A549 (cell line): Measurements from ENCODE around the gene LHX4.

ENCODE experiments used
- CEBPB ChIP-seq, 2 experiments: fragments of >200 bp in 1 of 2; sonication (Bioruptor Twin) in 1 of 2; formaldehyde crosslinking in 1 of 2; IDR thresholded peaks; 2 replicates each; pipeline ENCODE4 v1.6.1; 2012 to 2016
- CHD2 ChIP-seq: fragments of 150-350 bp; IDR thresholded peaks from 2 replicates; pipeline ENCODE4 v1.6.1; 2014; ENCODE audit warnings: low read length; ENCODE audit not compliant: partially characterized antibody
- CHD4 ChIP-seq: fragments of 200-600 bp; sonication (generic); IDR thresholded peaks from 2 replicates; pipeline ENCODE4 v1.6.1; 2016; ENCODE audit warnings: antibody characterized with exemption, mild to moderate bottlenecking, borderline replicate concordance
- E2F6 ChIP-seq: IDR thresholded peaks from 2 replicates; pipeline ENCODE4 v1.6.1; 2012; ENCODE audit warnings: low read depth, borderline replicate concordance
- EHMT2 ChIP-seq: fragments of 200-600 bp; sonication (generic); IDR thresholded peaks from 2 replicates; pipeline ENCODE4 v1.6.1; 2016; ENCODE audit warnings: antibody characterized with exemption, low read depth, mild to moderate bottlenecking, moderate library complexity
- EP300 ChIP-seq, 2 experiments: fragments of >200 bp; sonication (Bioruptor Twin); formaldehyde crosslinking; IDR thresholded peaks; 2 replicates in 1 of 2; 3 replicates in 1 of 2; pipeline ENCODE4 v1.6.1; 2016 to 2017
- MAFK ChIP-seq: fragments of 450-650 bp; IDR thresholded peaks from 2 replicates; pipeline ENCODE4 v1.6.1; 2014; ENCODE audit not compliant: partially characterized antibody
- MAZ ChIP-seq: fragments of 150-350 bp; IDR thresholded peaks from 2 replicates; pipeline ENCODE4 v1.6.1; 2014; ENCODE audit warnings: antibody characterized with exemption, low read depth, low read length, borderline replicate concordance
- MYC ChIP-seq: IDR thresholded peaks from 2 replicates; pipeline ENCODE4 v1.6.1; 2012; ENCODE audit warnings: mild to moderate bottlenecking, inconsistent platforms, low read length, improper control_type of control experiment, borderline replicate concordance
- POLR2A ChIP-seq: IDR thresholded peaks from 2 replicates; pipeline ENCODE4 v1.6.1; 2012; ENCODE audit warnings: mild to moderate bottlenecking, low read length
- POLR2AphosphoS2 ChIP-seq: conservative IDR thresholded peaks from 2 replicates; pipeline ENCODE4 v1.6.1; 2012; ENCODE audit warnings: low read length, improper control_type of control experiment, inconsistent platforms
- REST ChIP-seq: fragments of 200-600 bp; sonication (generic); IDR thresholded peaks from 2 replicates; pipeline ENCODE4 v1.6.1; 2016; ENCODE audit warnings: antibody characterized with exemption, mild to moderate bottlenecking, moderate library complexity
- SMC3 ChIP-seq: fragments of >200 bp; sonication (Bioruptor Twin); formaldehyde crosslinking; IDR thresholded peaks from 3 replicates; pipeline ENCODE4 v1.6.1; 2018; ENCODE audit warnings: inconsistent platforms
- TF ChIP-seq, protein P1 (sequence below): fragments of >200 bp; sonication (Bioruptor Twin); formaldehyde crosslinking; IDR thresholded peaks from 3 replicates; pipeline ENCODE4 v1.5.1; 2016

DNA sequence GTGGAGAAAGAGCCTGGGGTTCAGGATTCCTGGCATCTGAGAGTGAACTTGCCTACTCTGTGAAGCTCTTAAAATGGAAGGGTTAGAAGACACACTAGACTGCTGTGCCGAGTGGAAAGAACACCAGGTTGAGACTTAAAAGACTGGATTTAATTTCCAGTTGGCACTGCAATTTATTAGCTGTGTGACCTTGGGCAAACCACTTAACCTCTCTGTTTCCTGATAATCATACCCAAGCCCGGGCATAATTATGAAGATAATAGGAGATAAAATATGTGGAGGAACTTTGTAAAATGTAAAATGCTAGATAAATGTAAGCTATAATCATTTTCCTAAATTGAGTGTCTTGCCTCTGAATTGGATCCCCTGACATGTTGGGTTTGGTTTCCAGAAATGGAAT is 4.7 kb upstream of the LHX4 start:
- TF ChIP-seq POLR2A (no peak), CEBPB (IDR thresholded peaks at IDR 0.05) (no peak), EP300 (IDR thresholded peaks at IDR 0.05) (no peak), REST (no peak), CHD4 (no peak), MYC (no peak), MAZ (no peak), MAFK (no peak), EHMT2 (no peak), CHD2 (no peak), POLR2AphosphoS2 (no peak), SMC3 (no peak), E2F6 (no peak)
- TF ChIP-seq, protein P1, sequence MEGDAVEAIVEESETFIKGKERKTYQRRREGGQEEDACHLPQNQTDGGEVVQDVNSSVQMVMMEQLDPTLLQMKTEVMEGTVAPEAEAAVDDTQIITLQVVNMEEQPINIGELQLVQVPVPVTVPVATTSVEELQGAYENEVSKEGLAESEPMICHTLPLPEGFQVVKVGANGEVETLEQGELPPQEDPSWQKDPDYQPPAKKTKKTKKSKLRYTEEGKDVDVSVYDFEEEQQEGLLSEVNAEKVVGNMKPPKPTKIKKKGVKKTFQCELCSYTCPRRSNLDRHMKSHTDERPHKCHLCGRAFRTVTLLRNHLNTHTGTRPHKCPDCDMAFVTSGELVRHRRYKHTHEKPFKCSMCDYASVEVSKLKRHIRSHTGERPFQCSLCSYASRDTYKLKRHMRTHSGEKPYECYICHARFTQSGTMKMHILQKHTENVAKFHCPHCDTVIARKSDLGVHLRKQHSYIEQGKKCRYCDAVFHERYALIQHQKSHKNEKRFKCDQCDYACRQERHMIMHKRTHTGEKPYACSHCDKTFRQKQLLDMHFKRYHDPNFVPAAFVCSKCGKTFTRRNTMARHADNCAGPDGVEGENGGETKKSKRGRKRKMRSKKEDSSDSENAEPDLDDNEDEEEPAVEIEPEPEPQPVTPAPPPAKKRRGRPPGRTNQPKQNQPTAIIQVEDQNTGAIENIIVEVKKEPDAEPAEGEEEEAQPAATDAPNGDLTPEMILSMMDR = no peak
